IgD-negative memory B cell (primary cell): ENCODE measurements around the gene HAS3. TPM values are rescaled to one million over a fixed set of nuclear protein-coding genes. Genes with fewer than 3 reads are reported as not detected.
"Not testable (repeated sequence)": the region's sequence is repeated elsewhere in the genome, so short reads cannot be mapped to it uniquely, and the experiment has no call there.

Experiments used
- H3K27ac Mint-ChIP-seq, 3 donors: one replicate each; pipeline ENCODE4 v1.8.0; 2020 to 2022; ENCODE audit warnings: mild to moderate bottlenecking in 3 of 3, mixed read lengths in 3 of 3, moderate library complexity in 1 of 3
- H3K27me3 Mint-ChIP-seq: one replicate; pipeline ENCODE4 v1.8.0; 2021; ENCODE audit warnings: mixed read lengths
- H3K36me3 Mint-ChIP-seq: one replicate; pipeline ENCODE4 v1.8.0; 2020; ENCODE audit warnings: mild to moderate bottlenecking, mixed read lengths
- H3K4me1 Mint-ChIP-seq, 3 donors: one replicate each; pipeline ENCODE4 v1.8.0; 2020 to 2022; ENCODE audit warnings: mixed read lengths in 3 of 3, mild to moderate bottlenecking in 1 of 3
- H3K4me3 Mint-ChIP-seq, 4 donors: one replicate each; pipeline ENCODE4 v1.8.0; 2020 to 2022; ENCODE audit warnings: mild to moderate bottlenecking in 4 of 4, mixed read lengths in 4 of 4, moderate library complexity in 3 of 4
- H3K9me3 Mint-ChIP-seq, 3 donors: one replicate each; pipeline ENCODE4 v1.8.0; 2020 to 2021; ENCODE audit warnings: mixed read lengths in 3 of 3, mild to moderate bottlenecking in 1 of 3
- polyA plus RNA-seq: library from polyadenylated mRNA; unstranded; fragments of 300-500 nt; fragmentation: Illumina TruSeq; gene quantifications from one replicate; pipeline ENCODE4 v1.2.3, GENCODE V29; 2021

Gene HAS3
- polyA plus RNA-seq, result 0.09 TPM

- peaks cover 41% of the 10 kb centered on the region for H3K27me3 Mint-ChIP-seq
- H3K4me3 Mint-ChIP-seq, result peak within 1 kb of the TSS; percentile 49 to 94 (median 82)
- H3K27ac Mint-ChIP-seq, result no peak within 1 kb of the TSS
- H3K9me3 Mint-ChIP-seq, result no peaks in the 10 kb centered on the region
- H3K36me3 Mint-ChIP-seq, result peaks cover 10% of the 10 kb centered on the region
- H3K4me1 Mint-ChIP-seq, result peaks cover 0 to 13% (median 10%) of the 10 kb centered on the region in 3 donors
These were observed at the start of gene HAS3 for GRCh38 chr16:69105501-69106361. HAS3 (plus strand) TSS chr16:69105653; CDS start chr16:69109396, 3,743 bp downstream.

GRCh38 chr16:69055980-69056379 lies 49.5 kb upstream of the HAS3 start:
- Mint-ChIP-seq H3K9me3 (no peaks in the 10 kb centered on the region), H3K4me1 (no peaks in the 10 kb centered on the region), H3K27me3 (no peaks in the 10 kb centered on the region), H3K4me3 (no peak overlapping the region), H3K27ac (no peak overlapping the region), H3K36me3 (peaks cover 6% of the 10 kb centered on the region)

- Mint-ChIP-seq H3K27ac (no peak overlapping the region), H3K4me1 (no peaks in the 10 kb centered on the region), H3K9me3 (no peaks in the 10 kb centered on the region), H3K36me3 (peaks cover 6% of the 10 kb centered on the region), H3K4me3 (no peak overlapping the region), H3K27me3 (no peaks in the 10 kb centered on the region)
These were observed 49.0 kb upstream of the HAS3 start for GRCh38 chr16:69056421-69056820.

DNA sequence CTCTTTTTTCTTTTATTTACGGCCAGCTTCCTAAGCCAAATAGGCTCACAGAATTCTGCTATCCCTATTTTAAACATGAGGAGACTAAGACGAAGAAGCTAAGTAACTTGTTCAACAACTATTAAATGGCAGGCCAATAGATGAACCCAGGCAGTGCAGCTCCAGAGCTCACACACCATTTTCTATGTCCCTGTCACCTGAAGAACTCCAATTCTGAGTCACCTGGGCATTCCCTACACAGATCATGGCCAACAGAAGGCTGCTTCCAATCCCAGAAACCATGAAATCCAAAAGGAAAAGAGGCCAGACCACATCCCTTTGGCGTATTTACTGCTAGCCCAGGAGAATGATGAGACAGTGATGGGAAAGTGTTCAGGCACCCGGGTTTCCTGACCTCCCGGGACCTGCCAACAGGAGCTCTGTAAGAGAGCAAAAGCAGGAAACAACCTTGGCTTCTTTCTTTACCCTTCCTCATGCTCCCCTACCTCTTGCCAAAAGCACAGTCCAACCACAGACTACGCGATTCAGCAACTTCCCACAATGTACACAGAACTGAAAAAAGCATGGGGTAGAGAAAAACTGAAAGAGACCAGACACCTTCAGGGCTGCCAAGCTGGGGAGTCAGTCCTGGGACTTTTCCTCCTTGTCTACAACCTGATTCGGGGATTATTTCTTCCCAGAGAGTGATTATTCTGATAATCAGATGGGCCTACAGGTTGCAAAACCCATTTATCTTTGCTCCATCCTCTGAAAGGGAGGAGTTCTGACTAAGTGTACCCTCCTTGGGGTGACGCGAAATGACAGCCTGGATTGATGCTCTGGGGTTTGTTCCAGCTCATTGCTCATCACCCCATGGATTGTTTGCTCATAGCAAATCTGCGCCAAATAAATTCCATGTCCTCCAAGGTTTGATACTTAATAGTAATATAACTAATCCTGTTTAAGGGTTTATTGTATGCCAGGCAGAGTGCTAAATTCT lies 47.8 kb upstream of the HAS3 start:
- H3K9me3 Mint-ChIP-seq, result no peaks in the 10 kb centered on the region
- H3K27ac Mint-ChIP-seq, result no peak overlapping the region
- H3K4me3 Mint-ChIP-seq, result no peak overlapping the region
- no peaks in the 10 kb centered on the region for H3K27me3 Mint-ChIP-seq
- H3K36me3 Mint-ChIP-seq, result peaks cover 6% of the 10 kb centered on the region
- H3K4me1 Mint-ChIP-seq, result no peaks in the 10 kb centered on the region

- H3K9me3 Mint-ChIP-seq, H3K27me3 Mint-ChIP-seq, H3K36me3 Mint-ChIP-seq, H3K27ac Mint-ChIP-seq, H3K4me3 Mint-ChIP-seq, H3K4me1 Mint-ChIP-seq: not testable (repeated sequence)
These were observed 42.0 kb upstream of the HAS3 start for GRCh38 chr16:69063491-69063890.

DNA sequence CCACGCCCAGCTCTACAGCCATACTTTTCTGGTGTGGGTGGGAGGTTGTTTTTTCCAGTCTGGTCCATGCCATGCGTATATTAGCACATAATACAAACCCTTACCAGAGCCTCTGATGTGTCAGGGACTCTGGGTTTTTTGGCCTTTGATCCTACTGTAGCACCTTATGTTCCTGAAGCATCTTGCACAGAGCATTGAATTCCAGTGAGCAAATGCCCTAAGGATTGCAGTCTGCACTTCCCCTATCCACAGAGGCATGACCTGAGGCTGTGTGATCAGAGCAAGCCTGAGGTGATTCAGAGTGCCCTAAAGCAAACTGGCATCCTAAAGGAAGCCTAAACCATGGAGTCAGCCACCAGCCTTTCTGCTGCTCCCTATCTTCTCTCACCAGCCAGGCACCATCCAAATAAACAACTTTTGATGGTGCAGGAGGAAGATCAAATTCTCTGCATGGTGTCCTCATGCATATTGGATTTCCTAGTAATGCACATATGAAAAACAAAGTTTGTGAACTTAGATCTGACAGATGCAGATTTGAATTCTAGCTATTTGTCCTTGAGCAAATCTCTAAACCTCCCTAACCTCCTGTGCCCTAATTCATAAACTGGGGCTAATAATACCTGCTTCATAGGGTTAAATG lies 41.2 kb upstream of the HAS3 start:
- Mint-ChIP-seq H3K4me3 (no peak overlapping the region), H3K4me1 (no peaks in the 10 kb centered on the region), H3K27ac (no peak overlapping the region), H3K36me3 (peaks cover 10% of the 10 kb centered on the region), H3K27me3 (no peaks in the 10 kb centered on the region), H3K9me3 (no peaks in the 10 kb centered on the region)

DNA sequence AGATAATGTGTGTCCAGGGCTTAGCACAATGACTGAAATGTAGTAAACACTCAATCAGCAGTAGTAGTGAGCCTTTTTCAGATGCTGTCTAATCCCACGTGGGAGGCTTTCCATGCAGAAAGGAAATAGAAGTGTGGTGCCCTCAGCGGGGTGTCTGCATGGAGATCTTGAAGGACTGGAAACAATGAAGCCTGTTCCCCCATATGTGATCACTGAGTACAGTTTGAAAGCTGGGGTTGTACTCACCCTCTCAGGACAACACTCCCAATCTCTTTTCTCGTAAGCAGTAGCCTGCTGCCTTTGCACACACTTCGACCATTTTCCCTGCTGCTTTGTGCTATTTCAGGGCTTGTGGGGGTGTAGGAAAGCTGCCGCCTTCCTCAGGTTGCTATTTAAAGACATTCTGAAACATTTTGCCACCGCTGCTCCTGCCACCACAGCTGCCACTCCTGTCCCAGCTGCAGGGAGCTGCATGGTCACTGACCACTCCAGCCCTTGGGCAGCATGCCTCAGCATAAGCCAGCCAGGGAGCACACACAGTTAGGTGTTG lies 40.6 kb upstream of the HAS3 start:
- Mint-ChIP-seq H3K27ac (peak overlapping the region in 1 of 3 donors; percentile 77), H3K4me1 (no peaks in the 10 kb centered on the region), H3K4me3 (no peak overlapping the region), H3K27me3 (no peaks in the 10 kb centered on the region), H3K36me3 (peaks cover 10% of the 10 kb centered on the region), H3K9me3 (no peaks in the 10 kb centered on the region)

DNA sequence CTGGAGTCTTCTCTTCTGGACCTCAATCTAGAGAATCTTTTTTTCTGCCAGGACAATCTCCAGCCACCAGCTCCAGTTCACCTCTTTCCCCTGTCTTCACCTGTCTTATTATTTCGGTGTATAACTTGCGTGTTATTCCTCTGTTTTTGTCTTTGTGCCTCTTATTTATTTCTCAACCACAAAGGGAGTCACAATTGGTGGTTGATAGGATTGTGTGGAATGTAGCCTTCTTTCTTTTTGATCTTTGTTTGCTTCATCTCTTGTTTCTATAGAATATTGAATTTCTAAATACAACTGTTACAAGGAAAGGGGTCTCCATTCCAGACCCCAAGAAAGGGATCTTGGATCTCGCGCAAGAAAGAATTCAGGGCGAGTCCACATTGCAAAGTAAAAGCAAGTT lies 35.9 kb upstream of the HAS3 start:
- H3K9me3 Mint-ChIP-seq, result no peaks in the 10 kb centered on the region
- no peak overlapping the region for H3K4me3 Mint-ChIP-seq
- H3K27ac Mint-ChIP-seq, result peak overlapping the region in 2 of 3 donors; percentile 7 to 13
- H3K36me3 Mint-ChIP-seq, result peaks cover 9% of the 10 kb centered on the region
- H3K4me1 Mint-ChIP-seq, result no peaks in the 10 kb centered on the region
- H3K27me3 Mint-ChIP-seq, result no peaks in the 10 kb centered on the region

- H3K9me3 Mint-ChIP-seq, result no peaks in the 10 kb centered on the region
- peaks cover 7% of the 10 kb centered on the region for H3K36me3 Mint-ChIP-seq
- H3K27me3 Mint-ChIP-seq, result no peaks in the 10 kb centered on the region
- no peak overlapping the region for H3K4me3 Mint-ChIP-seq
- H3K4me1 Mint-ChIP-seq, result no peaks in the 10 kb centered on the region
- no peak overlapping the region for H3K27ac Mint-ChIP-seq
These were observed 34.4 kb upstream of the HAS3 start for GRCh38 chr16:69071036-69071435.

DNA sequence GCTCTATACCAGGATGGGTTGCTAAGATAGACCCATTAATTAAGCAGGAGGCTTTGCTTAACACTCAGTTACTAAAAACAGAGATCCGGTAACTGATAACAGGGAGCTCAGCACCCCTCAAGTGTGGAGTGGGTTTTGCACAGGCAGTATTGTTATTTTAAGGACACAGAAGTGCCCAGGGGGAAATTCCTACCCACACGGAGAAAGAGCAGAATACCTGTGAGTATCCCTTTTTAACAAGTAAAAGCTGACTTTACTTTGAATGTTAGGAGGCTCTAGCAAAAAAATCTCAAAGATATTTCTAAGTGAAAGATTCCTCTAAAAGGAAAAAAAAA lies 32.8 kb upstream of the HAS3 start:
- Mint-ChIP-seq H3K9me3 (no peaks in the 10 kb centered on the region), H3K27me3 (no peaks in the 10 kb centered on the region), H3K27ac (no peak overlapping the region), H3K4me1 (no peaks in the 10 kb centered on the region), H3K4me3 (no peak overlapping the region), H3K36me3 (peaks cover 6% of the 10 kb centered on the region)

DNA sequence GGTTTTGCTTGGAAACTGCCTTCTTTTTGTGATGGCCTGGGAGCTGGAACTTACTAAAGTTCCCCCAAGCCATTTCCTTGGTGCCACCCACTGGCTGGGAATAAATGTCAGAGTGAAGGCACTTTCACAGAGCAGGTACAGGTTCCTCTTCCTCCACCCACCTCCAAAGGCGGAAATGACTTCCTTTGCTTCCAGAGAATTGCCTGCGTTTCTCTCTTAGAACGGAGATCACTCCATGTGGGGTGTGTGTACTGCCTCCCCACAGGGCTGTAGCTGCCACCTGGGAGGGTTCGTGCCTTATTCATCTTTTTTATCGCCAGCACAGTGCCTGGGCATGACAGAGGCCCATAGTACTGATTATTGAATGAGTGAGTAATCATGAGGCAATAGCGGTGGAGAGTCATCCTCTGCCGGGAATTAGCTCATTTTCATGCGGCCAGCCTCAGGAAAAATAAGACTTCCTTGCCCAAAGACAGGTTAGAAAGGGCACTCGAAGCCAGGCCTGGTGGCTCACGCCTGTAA lies 32.2 kb upstream of the HAS3 start:
- Mint-ChIP-seq H3K9me3 (no peaks in the 10 kb centered on the region), H3K36me3 (peaks cover 3% of the 10 kb centered on the region), H3K4me3 (no peak overlapping the region), H3K27me3 (no peaks in the 10 kb centered on the region), H3K27ac (no peak overlapping the region), H3K4me1 (no peaks in the 10 kb centered on the region)

GRCh38 chr16:69077251-69077650 lies 28.2 kb upstream of the HAS3 start:
- H3K36me3 Mint-ChIP-seq, result no peaks in the 10 kb centered on the region
- H3K4me1 Mint-ChIP-seq, result no peaks in the 10 kb centered on the region
- H3K27ac Mint-ChIP-seq, result no peak overlapping the region
- no peaks in the 10 kb centered on the region for H3K27me3 Mint-ChIP-seq
- H3K9me3 Mint-ChIP-seq, result no peaks in the 10 kb centered on the region
- H3K4me3 Mint-ChIP-seq, result no peak overlapping the region

DNA sequence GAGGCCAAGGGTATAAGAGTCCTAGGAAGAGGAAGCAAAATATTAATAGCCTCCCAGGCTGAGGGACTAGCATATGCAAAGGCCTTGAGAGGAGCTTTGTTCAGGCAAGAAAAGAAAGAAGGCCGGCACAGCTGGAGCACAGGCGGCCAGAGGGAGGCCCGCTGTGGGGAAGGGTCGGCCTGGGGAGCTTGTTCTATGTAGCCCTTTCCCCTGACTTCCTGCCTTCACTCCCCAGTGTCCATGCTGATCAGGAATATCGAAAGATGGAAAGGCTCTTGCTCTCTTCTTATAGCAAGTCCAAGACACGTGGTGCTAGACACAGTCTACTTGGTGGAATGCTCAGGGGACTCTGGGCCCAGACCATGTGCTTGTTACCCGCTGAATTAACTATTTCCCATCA lies 27.4 kb upstream of the HAS3 start:
- H3K9me3 Mint-ChIP-seq, result no peaks in the 10 kb centered on the region
- H3K36me3 Mint-ChIP-seq, result no peaks in the 10 kb centered on the region

DNA sequence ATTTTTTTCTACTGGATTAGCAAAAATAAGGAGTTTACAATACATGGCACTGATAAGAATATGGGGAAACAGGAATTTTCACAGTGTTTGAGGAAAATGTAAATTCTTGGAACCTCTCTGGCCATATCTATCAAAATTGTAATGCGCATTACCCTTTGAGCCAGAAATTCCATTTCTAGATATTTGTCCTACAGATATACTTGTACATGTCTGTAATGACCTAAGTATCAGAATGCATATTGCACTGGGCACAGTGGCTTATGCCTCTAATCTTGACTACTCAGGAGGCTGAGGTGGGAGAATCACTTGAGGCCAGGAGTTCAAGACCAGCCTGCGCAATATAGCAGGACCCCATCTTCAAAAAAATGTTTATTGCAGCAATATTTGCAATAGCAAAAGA lies 25.8 kb upstream of the HAS3 start:
- H3K4me1 Mint-ChIP-seq, result no peaks in the 10 kb centered on the region
- H3K27me3 Mint-ChIP-seq, result no peaks in the 10 kb centered on the region
- no peak overlapping the region for H3K27ac Mint-ChIP-seq
- no peak overlapping the region for H3K4me3 Mint-ChIP-seq
- no peaks in the 10 kb centered on the region for H3K9me3 Mint-ChIP-seq
- H3K36me3 Mint-ChIP-seq, result peaks cover 6% of the 10 kb centered on the region

More for the DNA sequence above, 27.4 kb upstream of the HAS3 start:
- Mint-ChIP-seq H3K27me3 (no peaks in the 10 kb centered on the region), H3K4me3 (no peak overlapping the region), H3K27ac (no peak overlapping the region), H3K4me1 (no peaks in the 10 kb centered on the region)
